ENCODE results near the gene ID1.
"Not testable (repeated sequence)": the region's sequence is repeated elsewhere in the genome, so short reads cannot be mapped to it uniquely, and the experiment has no call there.

DNA sequence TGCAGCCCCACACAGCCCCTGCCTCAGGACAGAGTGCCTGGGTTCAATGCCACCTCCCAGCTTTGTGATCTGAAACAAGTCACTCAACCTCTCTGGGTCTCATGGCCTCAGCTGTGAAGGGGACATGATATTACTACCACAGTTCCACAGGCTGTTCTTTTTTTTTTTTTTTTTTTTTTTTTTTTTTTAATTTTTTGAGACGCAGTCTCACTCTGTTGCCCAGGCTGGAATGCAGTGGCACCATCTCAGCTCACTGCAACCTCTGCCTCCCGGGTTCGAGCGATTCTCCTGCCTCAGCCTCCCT is 8.7 kb upstream of the ID1 start:
- TF ChIP-seq, protein P1, sequence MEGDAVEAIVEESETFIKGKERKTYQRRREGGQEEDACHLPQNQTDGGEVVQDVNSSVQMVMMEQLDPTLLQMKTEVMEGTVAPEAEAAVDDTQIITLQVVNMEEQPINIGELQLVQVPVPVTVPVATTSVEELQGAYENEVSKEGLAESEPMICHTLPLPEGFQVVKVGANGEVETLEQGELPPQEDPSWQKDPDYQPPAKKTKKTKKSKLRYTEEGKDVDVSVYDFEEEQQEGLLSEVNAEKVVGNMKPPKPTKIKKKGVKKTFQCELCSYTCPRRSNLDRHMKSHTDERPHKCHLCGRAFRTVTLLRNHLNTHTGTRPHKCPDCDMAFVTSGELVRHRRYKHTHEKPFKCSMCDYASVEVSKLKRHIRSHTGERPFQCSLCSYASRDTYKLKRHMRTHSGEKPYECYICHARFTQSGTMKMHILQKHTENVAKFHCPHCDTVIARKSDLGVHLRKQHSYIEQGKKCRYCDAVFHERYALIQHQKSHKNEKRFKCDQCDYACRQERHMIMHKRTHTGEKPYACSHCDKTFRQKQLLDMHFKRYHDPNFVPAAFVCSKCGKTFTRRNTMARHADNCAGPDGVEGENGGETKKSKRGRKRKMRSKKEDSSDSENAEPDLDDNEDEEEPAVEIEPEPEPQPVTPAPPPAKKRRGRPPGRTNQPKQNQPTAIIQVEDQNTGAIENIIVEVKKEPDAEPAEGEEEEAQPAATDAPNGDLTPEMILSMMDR (IDR thresholded peaks at IDR 0.05) = not testable (repeated sequence)
- TF ChIP-seq POLR2A (IDR thresholded peaks at IDR 0.05) = not testable (repeated sequence)
